ENCODE results near the gene NAV3.

- TF ChIP-seq, protein P1, sequence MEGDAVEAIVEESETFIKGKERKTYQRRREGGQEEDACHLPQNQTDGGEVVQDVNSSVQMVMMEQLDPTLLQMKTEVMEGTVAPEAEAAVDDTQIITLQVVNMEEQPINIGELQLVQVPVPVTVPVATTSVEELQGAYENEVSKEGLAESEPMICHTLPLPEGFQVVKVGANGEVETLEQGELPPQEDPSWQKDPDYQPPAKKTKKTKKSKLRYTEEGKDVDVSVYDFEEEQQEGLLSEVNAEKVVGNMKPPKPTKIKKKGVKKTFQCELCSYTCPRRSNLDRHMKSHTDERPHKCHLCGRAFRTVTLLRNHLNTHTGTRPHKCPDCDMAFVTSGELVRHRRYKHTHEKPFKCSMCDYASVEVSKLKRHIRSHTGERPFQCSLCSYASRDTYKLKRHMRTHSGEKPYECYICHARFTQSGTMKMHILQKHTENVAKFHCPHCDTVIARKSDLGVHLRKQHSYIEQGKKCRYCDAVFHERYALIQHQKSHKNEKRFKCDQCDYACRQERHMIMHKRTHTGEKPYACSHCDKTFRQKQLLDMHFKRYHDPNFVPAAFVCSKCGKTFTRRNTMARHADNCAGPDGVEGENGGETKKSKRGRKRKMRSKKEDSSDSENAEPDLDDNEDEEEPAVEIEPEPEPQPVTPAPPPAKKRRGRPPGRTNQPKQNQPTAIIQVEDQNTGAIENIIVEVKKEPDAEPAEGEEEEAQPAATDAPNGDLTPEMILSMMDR (IDR thresholded peaks at IDR 0.05) = no peak
- TF ChIP-seq EP300 (IDR thresholded peaks at IDR 0.05) (no peak), POLR2A (IDR thresholded peaks at IDR 0.05) (no peak)
Observed at GRCh38 chr12:77833329-77833728, 2.6 kb downstream of the NAV3 start.
